Lung (tissue), 12 donors: ENCODE measurements around the gene ARHGAP10. TPM values are rescaled to one million over a fixed set of nuclear protein-coding genes. Genes with fewer than 3 reads are reported as not detected.

Experiments used
- ATAC-seq: fragments of 200-7000 bp; cut with Tn5 transposase; one replicate; pipeline ENCODE4 v1.9.1; 2020; ENCODE audit warnings: moderate number of reproducible peaks; ENCODE audit not compliant: insufficient read depth, low FRiP score
- DNase-seq, 3 donors: peaks; one replicate each; pipeline ENCODE4 v3.0.0-alpha.2; 2013 to 2017
- H3K27ac ChIP-seq, 2 donors: one replicate each; pipeline ENCODE4 v1.5.1; 2013; ENCODE audit warnings: mild to moderate bottlenecking in 2 of 2, moderate library complexity in 2 of 2, control low read depth in 1 of 2, inconsistent platforms in 1 of 2, low read depth in 1 of 2, low read length in 1 of 2
- H3K27me3 ChIP-seq, 3 donors: one replicate each; pipeline ENCODE4 v1.5.1; 2013; ENCODE audit warnings: low read length in 2 of 3; ENCODE audit not compliant: control insufficient read depth in 3 of 3, insufficient read depth in 3 of 3
- H3K36me3 ChIP-seq, 4 donors: one replicate each; pipeline ENCODE4 v1.5.1; 2013; ENCODE audit warnings: low read length in 4 of 4, mild to moderate bottlenecking in 1 of 4, moderate library complexity in 1 of 4; ENCODE audit not compliant: control insufficient read depth in 4 of 4, insufficient read depth in 4 of 4
- H3K4me1 ChIP-seq, 5 donors: one replicate each; pipeline ENCODE4 v1.5.1; 2013; ENCODE audit warnings: low read length in 5 of 5, mild to moderate bottlenecking in 2 of 5, moderate library complexity in 1 of 5; ENCODE audit not compliant: control insufficient read depth in 5 of 5, insufficient read depth in 5 of 5
- H3K4me3 ChIP-seq: one replicate; pipeline ENCODE4 v1.5.1; 2013; ENCODE audit warnings: mild to moderate bottlenecking, control low read depth, moderate library complexity
- H3K9ac ChIP-seq, 2 donors: one replicate each; pipeline ENCODE4 v1.5.1; 2013; ENCODE audit warnings: low read length in 2 of 2, control low read depth in 1 of 2; ENCODE audit not compliant: insufficient read depth in 1 of 2
- H3K9me3 ChIP-seq, 4 donors: one replicate each; pipeline ENCODE4 v1.5.1; 2013; ENCODE audit warnings: low read length in 3 of 4, mild to moderate bottlenecking in 1 of 4, moderate library complexity in 1 of 4; ENCODE audit not compliant: control insufficient read depth in 4 of 4, insufficient read depth in 3 of 4
- CTCF ChIP-seq: IDR thresholded peaks from 2 replicates; pipeline ENCODE4 v1.5.1; 2012; ENCODE audit warnings: mild to moderate bottlenecking; ENCODE audit errors: control extremely low read depth, extremely low read depth
- WGBS, 2 donors: extraction: QIAGEN DNeasy Blood & Tissue Kit; methylation state at CpG; one replicate each; pipeline ENCODE4 v1.1.7; 2013; 5-methylcytosine and 5-hydroxymethylcytosine counted together
- polyA plus RNA-seq, 2 donors: library from polyadenylated mRNA; stranded (reverse); fragments of 200-250 nt; gene quantifications; one replicate each; pipeline ENCODE4 v1.2.1, GENCODE V29; 2013
- total RNA-seq, 2 donors: library from RNA; depleted of rRNA in 1 of 2; stranded (reverse); fragments of >200 nt in 1 of 2; gene quantifications; one replicate each; pipeline ENCODE4 v1.2.1, GENCODE V29; 2014 to 2021
- donor health status: control.
- donor health status: control.
- donor health status: Bipolar disorder and iron deficiency.
- donor health status: healthy.
- donor health status: DM: yes; HTN: yes; CAD: no.

The ARHGAP10 gene
- total and polyA plus RNA-seq, 4 donors, result 9.1 to 25.0 (median 17.5) TPM

GRCh38 chr4:148059617-148060180 is 327.8 kb downstream of the ARHGAP10 start:
- Histone ChIP-seq H3K4me3 (no peak overlapping the region), H3K4me1 (peaks cover 0 to 11% (median 0%) of the 10 kb centered on the region in 5 donors), H3K9me3 (no peaks in the 10 kb centered on the region), H3K36me3 (peaks cover 0 to 5% (median 0%) of the 10 kb centered on the region in 4 donors), H3K27ac (peak overlapping the region in 1 of 2 donors; percentile 53), H3K27me3 (no peaks in the 10 kb centered on the region), H3K9ac (no peak overlapping the region)
- no peak for DNase-seq
- 80 to 82% methylated on average over 10 of the region's 10 CpGs for WGBS, 2 donors
- no peak for ATAC-seq
- TF ChIP-seq CTCF, result no peak

GRCh38 chr4:148060264-148061140 is 328.6 kb downstream of the ARHGAP10 start:
- TF ChIP-seq CTCF, result no peak
- DNase-seq (peak in 1 of 3 donors; percentile 51), ATAC-seq (peak; percentile 23)
- Histone ChIP-seq H3K9me3 (no peaks in the 10 kb centered on the region), H3K4me1 (peaks cover 0 to 11% (median 0%) of the 10 kb centered on the region in 5 donors), H3K36me3 (peaks cover 0 to 5% (median 1%) of the 10 kb centered on the region in 4 donors), H3K9ac (no peak overlapping the region), H3K4me3 (no peak overlapping the region), H3K27ac (peak overlapping the region in 1 of 2 donors; percentile 32), H3K27me3 (no peaks in the 10 kb centered on the region)
- WGBS, 2 donors, result 61 to 74% methylated on average over 13 of the region's 13 CpGs

- Histone ChIP-seq H3K36me3 (peaks cover 0 to 5% (median 1%) of the 10 kb centered on the region in 4 donors), H3K27me3 (no peaks in the 10 kb centered on the region), H3K4me3 (no peak overlapping the region), H3K9me3 (no peaks in the 10 kb centered on the region), H3K27ac (no peak overlapping the region), H3K4me1 (peaks cover 0 to 11% (median 0%) of the 10 kb centered on the region in 5 donors), H3K9ac (no peak overlapping the region)
- no peak for TF ChIP-seq CTCF
- ATAC-seq (no peak), DNase-seq (no peak)
- WGBS, 2 donors, result 52 to 61% methylated on average over 4 of the region's 4 CpGs
Measured at GRCh38 chr4:148061141-148061481, 329.2 kb downstream of the ARHGAP10 start.
